Gastrocnemius medialis (tissue), 4 donors: ENCODE measurements around the gene PRIMA1. TPM values are rescaled to one million over a fixed set of nuclear protein-coding genes. Genes with fewer than 3 reads are reported as not detected.

Experiments
- ATAC-seq, 2 donors: fragments of 150-250 bp; one replicate each; pipeline ENCODE4 v1.9.1; 2016
- DNase-seq, 2 donors: peaks; one replicate each; pipeline ENCODE4 v3.0.0-alpha.2; 2019
- H3K27ac ChIP-seq, 4 donors: fragments of 200-600 bp; sonication (generic); 1 replicate in 1 of 4; 2 replicates in 3 of 4; pipeline ENCODE4 v1.5.1; 2016 to 2018; ENCODE audit warnings: mild to moderate bottlenecking in 2 of 4, moderate library complexity in 1 of 4
- H3K27me3 ChIP-seq, 3 donors: fragments of 200-600 bp; sonication (generic) in 2 of 3; 1 replicate in 1 of 3; 2 replicates in 2 of 3; pipeline versions ENCODE4 v1.5.1 to v1.6.0; 2016 to 2019; ENCODE audit warnings: mild to moderate bottlenecking in 1 of 3, moderate library complexity in 1 of 3
- H3K36me3 ChIP-seq, 2 donors: fragments of 200-600 bp; sonication (generic) in 1 of 2; one replicate each; pipeline ENCODE4 v1.5.1; 2017 to 2018
- H3K4me1 ChIP-seq, 2 donors: fragments of 200-600 bp; sonication (generic) in 1 of 2; one replicate each; pipeline ENCODE4 v1.5.1; 2016 to 2017; ENCODE audit warnings: mild to moderate bottlenecking in 2 of 2
- H3K4me3 ChIP-seq, 4 donors: fragments of 200-600 bp; sonication (generic) in 3 of 4; 1 replicate in 1 of 4; 2 replicates in 3 of 4; pipeline ENCODE4 v1.5.1; 2016 to 2019; ENCODE audit warnings: mild to moderate bottlenecking in 2 of 4
- H3K9me3 ChIP-seq, 3 donors: fragments of 200-600 bp; sonication (generic) in 2 of 3; 1 replicate in 1 of 3; 2 replicates in 2 of 3; pipeline ENCODE4 v1.5.1; 2016 to 2019
- POLR2A ChIP-seq, 2 donors: fragments of 450-650 bp; IDR thresholded peaks; one replicate each; pipeline ENCODE4 v1.6.1; 2017; ENCODE audit warnings: antibody characterized with exemption in 2 of 2, mild to moderate bottlenecking in 2 of 2, moderate library complexity in 2 of 2
- in situ Hi-C, 4 donors: fragments of 200-750 bp; cut with MboI; loops; one replicate each; pipeline versions ENCODE4 v1.15.0 to v1.8.0; 2017; ENCODE audit warnings: low sequenced_read_pairs in 4 of 4
- intact Hi-C: fragments of 100-400 bp; cut with DNase I; formaldehyde crosslinking; loops from one replicate; pipeline ENCODE4 v1.15.1; 2023; ENCODE audit warnings: low total_unique reads
- total RNA-seq, 4 donors: library from RNA; depleted of rRNA; stranded (reverse); fragments of >200 nt; gene quantifications; one replicate each; pipeline versions ENCODE4 v1.1.0 to v1.2.3, GENCODE V29; 2016
- TF ChIP-seq, protein P1 (sequence below), 5 experiments: fragments of 450-650 bp in 3 of 5; fragments of 200-600 bp in 2 of 5; sonication (generic) in 2 of 5; IDR thresholded peaks in 4 of 5; conservative IDR thresholded peaks in 1 of 5; 1 replicate in 4 of 5; 2 replicates in 1 of 5; pipeline ENCODE4 v1.5.1; 2016 to 2019; ENCODE audit warnings: antibody characterized with exemption in 5 of 5, mild to moderate bottlenecking in 3 of 5, moderate library complexity in 3 of 5

Gene PRIMA1
- total RNA-seq, 4 donors from 2014 or later, result 0.09 to 1.0 (median 0.16) TPM; not detected in 1

DNA sequence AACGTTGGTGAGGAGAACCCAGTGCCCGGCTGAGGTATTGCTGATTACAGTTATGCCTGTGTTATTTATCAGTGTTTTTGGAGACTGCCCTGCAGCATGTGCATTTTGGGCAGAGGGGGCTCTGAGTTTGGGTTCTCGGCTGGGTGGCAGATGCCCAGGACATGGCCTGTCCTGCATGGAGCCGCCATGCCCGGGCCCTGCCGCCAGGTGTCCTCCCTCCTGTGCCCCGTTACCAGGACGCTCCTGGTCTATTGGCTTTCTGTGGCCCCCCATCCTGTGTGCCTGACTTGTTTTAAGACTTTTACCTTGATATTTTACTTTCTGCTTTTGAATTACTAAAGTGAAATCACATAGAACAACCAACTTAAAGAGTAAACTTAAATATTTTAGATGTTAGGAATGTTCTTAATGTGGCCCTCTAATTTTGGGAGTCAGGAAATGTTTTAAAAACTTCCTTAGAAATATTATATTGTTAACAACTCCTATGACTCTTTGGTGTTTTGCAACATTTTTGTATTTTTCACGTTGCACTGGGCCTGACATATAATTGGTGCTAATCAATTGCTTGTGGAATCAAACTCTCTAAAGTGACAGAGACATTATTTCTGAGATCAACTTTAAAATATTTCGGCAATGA is 51.8 kb downstream of the PRIMA1 start:
- Histone ChIP-seq H3K9me3 (no peaks in the 10 kb centered on the region), H3K36me3 (no peaks in the 10 kb centered on the region), H3K4me3 (no peak overlapping the region), H3K27me3 (no peaks in the 10 kb centered on the region), H3K4me1 (no peaks in the 10 kb centered on the region), H3K27ac (no peak overlapping the region)
- in situ Hi-C loops (no loop called here), intact Hi-C loops (no loop called here)
- no peak for ATAC-seq
- no peak for DNase-seq
- TF ChIP-seq, protein P1, sequence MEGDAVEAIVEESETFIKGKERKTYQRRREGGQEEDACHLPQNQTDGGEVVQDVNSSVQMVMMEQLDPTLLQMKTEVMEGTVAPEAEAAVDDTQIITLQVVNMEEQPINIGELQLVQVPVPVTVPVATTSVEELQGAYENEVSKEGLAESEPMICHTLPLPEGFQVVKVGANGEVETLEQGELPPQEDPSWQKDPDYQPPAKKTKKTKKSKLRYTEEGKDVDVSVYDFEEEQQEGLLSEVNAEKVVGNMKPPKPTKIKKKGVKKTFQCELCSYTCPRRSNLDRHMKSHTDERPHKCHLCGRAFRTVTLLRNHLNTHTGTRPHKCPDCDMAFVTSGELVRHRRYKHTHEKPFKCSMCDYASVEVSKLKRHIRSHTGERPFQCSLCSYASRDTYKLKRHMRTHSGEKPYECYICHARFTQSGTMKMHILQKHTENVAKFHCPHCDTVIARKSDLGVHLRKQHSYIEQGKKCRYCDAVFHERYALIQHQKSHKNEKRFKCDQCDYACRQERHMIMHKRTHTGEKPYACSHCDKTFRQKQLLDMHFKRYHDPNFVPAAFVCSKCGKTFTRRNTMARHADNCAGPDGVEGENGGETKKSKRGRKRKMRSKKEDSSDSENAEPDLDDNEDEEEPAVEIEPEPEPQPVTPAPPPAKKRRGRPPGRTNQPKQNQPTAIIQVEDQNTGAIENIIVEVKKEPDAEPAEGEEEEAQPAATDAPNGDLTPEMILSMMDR (IDR thresholded peaks at IDR 0.05 in 4 of 5, conservative IDR thresholded peaks at IDR 0.05 in 1 of 5), result no peak
- TF ChIP-seq POLR2A (IDR thresholded peaks at IDR 0.05), result no peak

- in situ Hi-C loops, result no loop called here
- Histone ChIP-seq H3K36me3 (no peaks in the 10 kb centered on the region), H3K4me3 (no peak overlapping the region), H3K4me1 (no peaks in the 10 kb centered on the region), H3K9me3 (no peaks in the 10 kb centered on the region), H3K27ac (no peak overlapping the region), H3K27me3 (no peaks in the 10 kb centered on the region)
- no peak for ATAC-seq
- DNase-seq, result no peak
- intact Hi-C loops, result no loop called here
- TF ChIP-seq POLR2A (IDR thresholded peaks at IDR 0.05), result no peak
- TF ChIP-seq, protein P1 (IDR thresholded peaks at IDR 0.05 in 4 of 5, conservative IDR thresholded peaks at IDR 0.05 in 1 of 5), result no peak
These were observed 53.1 kb downstream of the PRIMA1 start for GRCh38 chr14:93735206-93735605.

DNA sequence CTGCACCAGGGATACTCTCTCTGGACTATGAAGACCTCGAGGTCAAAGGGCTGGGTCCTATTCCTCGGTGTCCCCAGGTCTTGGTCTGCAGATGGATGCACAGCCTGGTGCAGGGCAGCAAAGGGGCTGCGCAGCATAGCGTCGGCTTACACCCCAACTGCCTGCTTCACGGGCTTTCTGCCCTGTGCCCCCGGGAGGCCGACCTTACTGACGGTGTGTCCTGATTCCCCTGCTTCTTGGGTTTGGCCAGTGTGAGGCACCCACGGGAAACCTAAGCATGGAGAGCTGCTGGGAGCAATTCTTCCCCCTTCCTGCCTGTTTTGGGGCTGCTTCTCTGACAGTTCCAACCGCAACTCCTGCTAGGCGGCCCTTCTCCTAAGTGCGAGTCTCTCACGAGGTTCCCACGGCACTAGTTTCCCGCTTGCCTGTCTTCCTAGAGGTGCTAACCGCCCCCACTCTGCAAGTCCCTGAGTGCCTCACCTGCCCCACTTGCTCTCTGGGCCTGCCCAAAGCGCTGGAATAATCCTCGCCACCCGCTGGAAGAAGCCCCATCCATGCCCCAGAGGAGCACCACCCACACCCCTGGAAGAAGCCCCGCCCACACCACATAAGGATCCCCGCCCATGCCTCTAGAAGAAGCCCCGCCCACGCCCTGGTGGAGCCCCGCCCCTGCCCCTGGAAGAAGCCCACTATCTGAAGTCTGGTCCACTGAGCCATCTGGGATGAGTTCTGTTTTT is 54.0 kb downstream of the PRIMA1 start:
- no peaks in the 10 kb centered on the region for H3K4me1 ChIP-seq
- H3K36me3 ChIP-seq, result no peaks in the 10 kb centered on the region
- DNase-seq (no peak), ATAC-seq (no peak)
- H3K27me3 ChIP-seq, result no peaks in the 10 kb centered on the region
- in situ Hi-C loops (no loop called here), intact Hi-C loops (no loop called here)
- H3K9me3 ChIP-seq, result no peaks in the 10 kb centered on the region
- TF ChIP-seq, protein P1 (IDR thresholded peaks at IDR 0.05 in 4 of 5, conservative IDR thresholded peaks at IDR 0.05 in 1 of 5), result no peak
- TF ChIP-seq POLR2A (IDR thresholded peaks at IDR 0.05), result no peak
- H3K4me3 ChIP-seq, result no peak overlapping the region
- H3K27ac ChIP-seq, result no peak overlapping the region

GRCh38 chr14:93733631-93734030 is 54.7 kb downstream of the PRIMA1 start:
- in situ Hi-C loops, result no loop called here
- Histone ChIP-seq H3K9me3 (no peaks in the 10 kb centered on the region), H3K36me3 (no peaks in the 10 kb centered on the region), H3K27me3 (no peaks in the 10 kb centered on the region), H3K4me1 (no peaks in the 10 kb centered on the region), H3K4me3 (no peak overlapping the region), H3K27ac (no peak overlapping the region)
- ATAC-seq (no peak), DNase-seq (no peak)
- intact Hi-C loops, result no loop called here
- no peak for TF ChIP-seq POLR2A (IDR thresholded peaks at IDR 0.05)
- TF ChIP-seq, protein P1 (IDR thresholded peaks at IDR 0.05 in 4 of 5, conservative IDR thresholded peaks at IDR 0.05 in 1 of 5), result no peak
